GM06990 (cell line): ENCODE data around the gene NSL1.

Experiments used
- DNase-seq: peaks from one replicate; pipeline ENCODE4 v3.0.0-alpha.2; 2011; ENCODE audit not compliant: insufficient read length; ENCODE audit errors: extremely low read depth
- H3K27me3 ChIP-seq: replicated peaks from 2 replicates; pipeline ENCODE4 v1.6.0; 2011; ENCODE audit warnings: low read length; ENCODE audit not compliant: control insufficient read depth, insufficient read depth
- H3K36me3 ChIP-seq: 2 replicates; pipeline ENCODE4 v1.5.1; 2011; ENCODE audit warnings: low read length; ENCODE audit not compliant: control insufficient read depth, insufficient read depth
- H3K4me3 ChIP-seq: replicated peaks from 2 replicates; pipeline ENCODE4 v1.5.1; 2011; ENCODE audit warnings: low read depth, mild to moderate bottlenecking, control low read depth, low read length
- CTCF ChIP-seq: IDR thresholded peaks from 2 replicates; pipeline ENCODE4 v1.5.1; 2011; ENCODE audit warnings: low read length, control low read depth, mild to moderate bottlenecking, inconsistent platforms; ENCODE audit not compliant: insufficient read depth, poor library complexity, severe bottlenecking

The NSL1 gene

DNA sequence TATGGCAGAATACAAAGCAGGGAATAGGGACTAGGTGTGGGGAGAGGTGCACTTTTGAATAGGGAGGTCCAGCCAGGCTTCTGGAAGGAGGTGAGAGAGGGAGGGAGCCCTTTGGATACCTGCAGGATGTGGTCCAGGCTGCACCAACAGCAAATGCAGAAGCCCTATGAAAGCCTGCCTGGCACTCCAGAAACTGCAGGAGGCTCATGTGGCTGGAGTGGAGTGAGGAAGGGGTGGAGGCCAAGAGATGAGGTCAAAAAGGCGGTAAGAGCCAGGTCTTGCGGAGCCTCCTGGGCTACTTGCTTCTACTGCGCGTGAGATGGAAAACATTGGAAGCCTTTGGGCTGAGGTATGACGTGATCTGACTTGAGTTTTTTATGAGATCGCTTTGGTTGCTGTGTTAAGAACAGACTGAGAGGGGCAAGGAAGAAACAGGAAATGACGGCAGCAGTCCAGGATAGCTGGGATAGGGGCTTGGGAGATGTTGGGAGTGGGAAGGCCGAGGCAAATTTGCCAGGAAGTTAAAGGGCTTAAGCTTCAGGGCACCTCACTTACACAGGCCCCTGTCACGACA, 87.5 kb downstream of the NSL1 start:
- Histone ChIP-seq H3K4me3 (no peak overlapping the region), H3K27me3 (no peaks in the 10 kb centered on the region), H3K36me3 (no peaks in the 10 kb centered on the region)
- no peak for TF ChIP-seq CTCF
- no peak for DNase-seq

GRCh38 chr1:212702672-212703071, 88.9 kb downstream of the NSL1 start:
- TF ChIP-seq CTCF, result no peak
- H3K36me3 ChIP-seq, result no peaks in the 10 kb centered on the region
- H3K27me3 ChIP-seq, result no peaks in the 10 kb centered on the region
- H3K4me3 ChIP-seq, result no peak overlapping the region
- DNase-seq, result no peak

- Histone ChIP-seq H3K36me3 (no peaks in the 10 kb centered on the region), H3K27me3 (no peaks in the 10 kb centered on the region), H3K4me3 (no peak overlapping the region)
- TF ChIP-seq CTCF, result no peak
- DNase-seq, result no peak
These were observed 89.7 kb downstream of the NSL1 start for GRCh38 chr1:212701910-212702309.

- no peak for DNase-seq
- Histone ChIP-seq H3K4me3 (peak overlapping the region; percentile 81), H3K27me3 (no peaks in the 10 kb centered on the region), H3K36me3 (no peaks in the 10 kb centered on the region)
- peak; percentile 20 for TF ChIP-seq CTCF
These were observed 90.4 kb downstream of the NSL1 start for GRCh38 chr1:212700892-212701819.

DNA sequence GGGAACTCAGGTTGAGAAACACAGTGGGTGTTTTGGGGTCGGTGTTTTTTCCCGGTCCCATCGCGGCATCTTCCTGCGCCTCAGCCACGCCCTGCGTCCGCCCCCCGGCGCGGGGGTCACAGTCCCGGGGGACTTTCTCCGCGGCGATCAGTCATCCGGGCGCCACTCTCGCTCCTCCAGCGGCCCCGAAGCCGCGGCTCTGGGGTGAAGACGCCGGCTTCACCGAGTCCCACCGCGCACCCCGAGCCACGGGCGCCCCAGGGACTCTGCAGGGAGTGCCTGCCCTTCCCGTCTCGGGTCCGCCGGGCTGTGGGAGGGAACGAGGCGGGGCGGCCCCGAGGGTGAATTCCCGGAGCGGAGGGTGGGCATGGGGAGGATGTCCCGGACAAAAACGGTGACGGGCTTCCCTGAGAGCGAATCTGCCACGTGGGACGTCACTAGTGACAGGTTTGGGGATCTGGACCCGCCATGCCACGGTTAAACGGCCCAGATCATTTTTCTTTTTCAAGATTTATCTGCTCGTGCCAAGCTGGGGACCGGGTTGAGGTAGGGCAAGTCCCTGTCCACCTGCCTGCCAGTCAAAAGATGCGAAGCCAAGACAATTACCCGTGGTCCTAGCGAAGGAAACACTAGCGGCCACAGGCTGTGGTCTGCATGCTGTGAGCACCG, 91.2 kb downstream of the NSL1 start:
- Histone ChIP-seq H3K4me3 (peak overlapping the region; percentile 81), H3K36me3 (no peaks in the 10 kb centered on the region), H3K27me3 (no peaks in the 10 kb centered on the region)
- DNase-seq, result peak; percentile 82
- TF ChIP-seq CTCF, result no peak
